Fibroblast of pulmonary artery (primary cell): ENCODE data around the gene TP53AIP1.

Source experiments
- DNase-seq: peaks from one replicate; pipeline ENCODE4 v3.0.0-alpha.2; 2010; ENCODE audit warnings: low read depth
- H3K4me3 ChIP-seq: replicated peaks from 2 replicates; pipeline ENCODE4 v1.5.1; 2011; ENCODE audit warnings: low read depth, mild to moderate bottlenecking, control low read depth, low read length, moderate library complexity
- CTCF ChIP-seq: IDR thresholded peaks from 2 replicates; pipeline ENCODE4 v1.5.1; 2011; ENCODE audit warnings: mild to moderate bottlenecking, control low read depth, low read length, inconsistent platforms; ENCODE audit errors: missing control alignments

TP53AIP1 gene

GRCh38 chr11:128914216-128915148 lies 28.2 kb downstream of the TP53AIP1 start:
- TF ChIP-seq CTCF, result no peak

GRCh38 chr11:128913806-128914205 lies 28.9 kb downstream of the TP53AIP1 start:
- H3K4me3 ChIP-seq, result no peak overlapping the region
- DNase-seq, result no peak
- TF ChIP-seq CTCF, result no peak

More at GRCh38 chr11:128914216-128915148, 28.2 kb downstream of the TP53AIP1 start:
- no peak overlapping the region for H3K4me3 ChIP-seq
- DNase-seq, result no peak

GRCh38 chr11:128911701-128912100 lies 31.0 kb downstream of the TP53AIP1 start:
- no peak for DNase-seq
- H3K4me3 ChIP-seq, result no peak overlapping the region
- no peak for TF ChIP-seq CTCF

- no peak overlapping the region for H3K4me3 ChIP-seq
- TF ChIP-seq CTCF, result no peak
- no peak for DNase-seq
These were observed 31.4 kb downstream of the TP53AIP1 start for GRCh38 chr11:128911239-128911638.

GRCh38 chr11:128910576-128910975 lies 32.1 kb downstream of the TP53AIP1 start:
- no peak for TF ChIP-seq CTCF
- H3K4me3 ChIP-seq, result no peak overlapping the region
- no peak for DNase-seq

- DNase-seq, result no peak
- no peak overlapping the region for H3K4me3 ChIP-seq
- TF ChIP-seq CTCF, result no peak
These were observed 33.1 kb downstream of the TP53AIP1 start for GRCh38 chr11:128909438-128910125.
